RPMI8226 (cell line): ENCODE data around the gene BCAR3.
A peak's percentile ranks its signal among the peaks of the same experiment; 100 is the strongest.

ENCODE experiments used
- DNase-seq: peaks from one replicate; pipeline ENCODE4 v3.0.0-alpha.2; 2015

Gene BCAR3

GRCh38 chr1:93681101-93681988, at the start of gene BCAR3:
Gene BCAR3, minus strand, starts transcription at chr1:93681837. Its CDS starts 6,907 bp downstream, at chr1:93674930.
- peak; percentile 7 for DNase-seq

GRCh38 chr1:93730621-93731020, 49.0 kb upstream of the BCAR3 start:
- no peak for DNase-seq

- no peak for DNase-seq
Observed at GRCh38 chr1:93729906-93730305, 48.3 kb upstream of the BCAR3 start.

- no peak for DNase-seq
Observed at GRCh38 chr1:93729502-93729901, 47.9 kb upstream of the BCAR3 start.

- DNase-seq: no peak
Observed at GRCh38 chr1:93728480-93729131, 47.0 kb upstream of the BCAR3 start.

GRCh38 chr1:93723733-93724270, 42.2 kb upstream of the BCAR3 start:
- no peak for DNase-seq

- no peak for DNase-seq
Observed at GRCh38 chr1:93723110-93723509, 41.5 kb upstream of the BCAR3 start.

GRCh38 chr1:93722081-93723031, 40.7 kb upstream of the BCAR3 start:
- DNase-seq: no peak

GRCh38 chr1:93720956-93721626, 39.5 kb upstream of the BCAR3 start:
- no peak for DNase-seq

GRCh38 chr1:93717640-93718039, 36.0 kb upstream of the BCAR3 start:
- no peak for DNase-seq

- peak; percentile 23 for DNase-seq
Observed at GRCh38 chr1:93716941-93717368, 35.3 kb upstream of the BCAR3 start.

GRCh38 chr1:93716163-93716562, 34.5 kb upstream of the BCAR3 start:
- DNase-seq: no peak

- peak; percentile 64 for DNase-seq
Observed at GRCh38 chr1:93715529-93716126, 34.0 kb upstream of the BCAR3 start.

GRCh38 chr1:93714356-93714755, 32.7 kb upstream of the BCAR3 start:
- no peak for DNase-seq

GRCh38 chr1:93713341-93713740, 31.7 kb upstream of the BCAR3 start:
- no peak for DNase-seq

GRCh38 chr1:93712741-93713140, 31.1 kb upstream of the BCAR3 start:
- DNase-seq: no peak

- no peak for DNase-seq
Observed at GRCh38 chr1:93710499-93711453, 29.1 kb upstream of the BCAR3 start.

- DNase-seq: no peak
Observed at GRCh38 chr1:93708734-93709481, 27.3 kb upstream of the BCAR3 start.

- DNase-seq: peak; percentile 6
Observed at GRCh38 chr1:93707956-93708355, 26.3 kb upstream of the BCAR3 start.
